Stimulated activated CD8-positive, alpha-beta memory T cell treated with anti-CD3 and anti-CD28 coated beads, Interleukin-12 subunit alpha, Interleukin-12 subunit beta, amount 100 ng/mL, for 1 hour (primary cell): Measurements from ENCODE around the gene RIPPLY3.

Experiments
- DNase-seq: peaks from one replicate; pipeline ENCODE4 v3.0.0-alpha.2; 2020; ENCODE audit warnings: low read depth

The RIPPLY3 gene

DNA sequence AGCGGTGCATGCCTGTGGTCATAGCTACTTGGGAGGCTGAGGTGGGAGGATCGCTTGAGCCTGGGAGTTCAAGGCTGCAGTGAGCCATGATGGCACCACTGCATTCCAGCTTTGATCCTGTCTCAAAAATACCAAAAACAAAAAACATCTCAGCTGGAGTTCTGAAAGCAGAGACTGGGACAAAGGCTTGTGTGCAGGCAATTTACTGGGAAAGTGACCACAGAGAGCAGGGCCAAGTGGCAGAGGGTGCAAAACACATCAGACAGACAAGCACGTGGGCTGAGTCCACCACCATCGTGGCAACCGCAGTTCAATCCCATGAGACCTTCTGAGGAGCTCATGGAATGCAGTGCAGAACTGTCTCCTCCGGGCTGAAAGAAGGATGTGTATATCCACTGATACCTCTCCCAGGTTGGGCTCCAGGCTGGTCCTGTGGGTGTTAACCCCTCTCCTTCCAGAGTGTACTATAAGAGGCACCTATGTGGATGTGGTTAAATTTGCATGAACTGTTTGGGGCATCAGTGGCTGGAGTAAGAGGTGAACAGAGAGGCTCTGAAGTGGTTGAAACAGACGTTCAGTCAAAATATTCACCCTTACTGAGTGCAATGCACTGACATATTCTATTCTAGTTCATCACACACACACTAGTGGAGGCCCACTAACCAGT lies 55.6 kb downstream of the RIPPLY3 start:
- no peak for DNase-seq

DNA sequence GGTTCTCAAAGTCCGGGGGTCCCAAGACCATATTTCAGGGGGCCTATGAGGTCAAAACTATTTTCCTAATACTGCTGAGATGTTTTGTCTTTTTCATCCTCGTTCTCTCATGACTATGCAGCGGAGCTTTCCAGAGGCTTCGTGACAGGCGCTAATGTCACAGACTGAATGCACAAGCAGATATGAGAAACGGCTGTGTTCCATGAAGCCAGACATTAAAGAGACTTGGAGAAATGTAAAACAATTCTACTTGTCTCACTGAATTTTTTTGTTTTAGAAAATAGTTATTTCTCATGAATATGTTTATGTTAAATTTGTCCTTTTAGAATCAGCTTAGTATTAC lies 56.1 kb downstream of the RIPPLY3 start:
- no peak for DNase-seq

DNA sequence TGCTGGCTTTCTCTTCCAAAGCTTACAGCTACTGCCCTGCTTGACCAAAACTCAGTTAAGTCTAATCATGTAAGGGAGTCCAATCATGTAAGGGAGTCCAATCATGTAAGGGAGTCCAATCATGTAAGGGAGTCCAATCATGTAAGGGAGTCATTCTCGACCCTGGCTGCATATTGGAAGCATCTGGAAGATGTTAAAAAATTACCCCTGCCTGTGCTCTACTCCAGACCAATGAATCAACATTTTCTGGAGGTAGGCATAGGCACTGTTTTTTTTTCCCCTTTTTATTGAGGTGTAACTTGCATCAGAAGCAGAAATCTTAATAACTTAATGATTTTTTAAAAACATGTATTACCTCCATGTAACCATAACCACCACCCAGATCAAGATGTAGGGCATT lies 56.9 kb downstream of the RIPPLY3 start:
- no peak for DNase-seq

DNA sequence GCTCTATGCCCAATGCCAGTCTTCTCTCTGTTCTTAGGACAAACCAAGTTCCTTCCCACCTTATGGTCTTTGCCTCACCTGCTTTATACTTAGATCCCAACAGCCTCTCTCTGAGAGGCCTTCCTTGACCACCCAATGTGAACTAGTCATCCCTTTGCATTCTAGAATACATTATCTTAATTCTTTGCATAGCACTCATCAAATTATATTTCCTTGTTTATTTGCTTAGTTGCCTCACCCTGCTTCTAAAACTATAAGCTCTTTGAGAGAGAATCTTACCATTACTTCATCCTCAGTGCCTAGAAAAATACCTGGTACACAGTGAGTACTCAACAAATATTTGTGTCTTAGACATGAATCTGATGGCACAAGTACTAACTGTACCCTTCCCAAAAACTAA lies 58.3 kb downstream of the RIPPLY3 start:
- no peak for DNase-seq

DNA sequence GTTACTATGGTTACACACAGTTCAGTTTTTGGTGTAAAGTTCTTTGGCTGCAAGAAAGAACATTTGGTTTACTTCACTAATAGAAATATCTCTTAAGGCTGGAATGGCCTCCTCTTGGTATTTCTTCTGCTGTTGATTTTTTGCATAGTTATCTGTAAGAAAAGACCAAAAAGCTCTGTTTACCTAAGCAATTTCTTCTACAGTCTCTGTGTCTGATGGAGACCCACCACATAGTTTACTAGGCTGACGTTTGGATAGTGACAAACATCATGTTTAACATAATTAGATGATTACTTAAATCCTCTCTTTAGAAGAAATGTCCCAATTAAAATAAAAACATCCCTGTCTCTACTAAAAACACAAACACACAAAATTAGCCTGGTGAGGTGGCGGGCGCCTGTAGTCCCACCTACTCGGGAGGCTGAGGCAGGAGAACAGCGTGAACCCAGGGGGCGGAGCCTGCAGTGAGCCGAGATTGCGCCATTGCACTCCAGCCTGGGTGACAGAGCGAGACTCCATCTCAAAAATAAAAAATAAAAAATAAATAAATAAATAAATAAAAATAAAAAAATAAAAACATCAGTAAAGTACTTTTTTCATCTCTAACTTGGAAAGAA lies 59.2 kb downstream of the RIPPLY3 start:
- DNase-seq = no peak
